ENCODE data around the gene LGALS16.
"Not testable (repeated sequence)": the region's sequence is repeated elsewhere in the genome, so short reads cannot be mapped to it uniquely, and the experiment has no call there.

The LGALS16 gene

GRCh38 chr19:39655613-39656012, at the start of gene LGALS16:
TSS of gene LGALS16 (plus strand) at chr19:39655913. CDS start at chr19:39655962, 49 bp downstream.
- DNase-seq (ENCODE audit: low spot score): no peak

GRCh38 chr19:39607021-39607420, 48.7 kb upstream of the LGALS16 start:
- no peak for DNase-seq (ENCODE audit: low spot score)

GRCh38 chr19:39607561-39607960, 48.2 kb upstream of the LGALS16 start:
- DNase-seq (ENCODE audit: low spot score): no peak

- DNase-seq (ENCODE audit: low spot score): no peak
Observed at GRCh38 chr19:39613597-39613996, 42.1 kb upstream of the LGALS16 start.

GRCh38 chr19:39617745-39618144, 38.0 kb upstream of the LGALS16 start:
- no peak for DNase-seq (ENCODE audit: low spot score)

GRCh38 chr19:39623946-39624345, 31.8 kb upstream of the LGALS16 start:
- DNase-seq (ENCODE audit: low spot score): no peak

GRCh38 chr19:39627631-39628030, 28.1 kb upstream of the LGALS16 start:
- DNase-seq (ENCODE audit: low spot score): not testable (repeated sequence)

GRCh38 chr19:39631178-39631577, 24.5 kb upstream of the LGALS16 start:
- no peak for DNase-seq (ENCODE audit: low spot score)

GRCh38 chr19:39631626-39632025, 24.1 kb upstream of the LGALS16 start:
- DNase-seq (ENCODE audit: low spot score): no peak

GRCh38 chr19:39637891-39638290, 17.8 kb upstream of the LGALS16 start:
- DNase-seq (ENCODE audit: low spot score): no peak

- DNase-seq (ENCODE audit: low spot score): no peak
Observed at GRCh38 chr19:39641773-39642172, 13.9 kb upstream of the LGALS16 start.

- DNase-seq (ENCODE audit: low spot score): no peak
Observed at GRCh38 chr19:39643591-39643990, 12.1 kb upstream of the LGALS16 start.

- DNase-seq (ENCODE audit: low spot score): no peak
Observed at GRCh38 chr19:39645800-39646411, 9.8 kb upstream of the LGALS16 start.

- no peak for DNase-seq (ENCODE audit: low spot score)
Observed at GRCh38 chr19:39647918-39648317, 7.8 kb upstream of the LGALS16 start.

GRCh38 chr19:39659791-39660190, 4.1 kb downstream of the LGALS16 start:
- no peak for DNase-seq (ENCODE audit: low spot score)

- DNase-seq (ENCODE audit: low spot score): no peak
Observed at GRCh38 chr19:39660661-39661060, 4.9 kb downstream of the LGALS16 start.

GRCh38 chr19:39661565-39661964, 5.9 kb downstream of the LGALS16 start:
- DNase-seq (ENCODE audit: low spot score): no peak

GRCh38 chr19:39669860-39670259, 14.1 kb downstream of the LGALS16 start:
- not testable (repeated sequence) for DNase-seq (ENCODE audit: low spot score)

- no peak for DNase-seq (ENCODE audit: low spot score)
Observed at GRCh38 chr19:39670998-39671397, 15.3 kb downstream of the LGALS16 start.

GRCh38 chr19:39671739-39672363, 16.1 kb downstream of the LGALS16 start:
- peak; percentile 68 for DNase-seq (ENCODE audit: low spot score)

- DNase-seq (ENCODE audit: low spot score): no peak
Observed at GRCh38 chr19:39672473-39672872, 16.8 kb downstream of the LGALS16 start.

- not testable (repeated sequence) for DNase-seq (ENCODE audit: low spot score)
Observed at GRCh38 chr19:39673862-39674261, 18.1 kb downstream of the LGALS16 start.

GRCh38 chr19:39676004-39676403, 20.3 kb downstream of the LGALS16 start:
- no peak for DNase-seq (ENCODE audit: low spot score)

Measured in CD4-positive, alpha-beta T cell treated with Interleukin-15 for 4 hours (primary cell).